Parathyroid adenoma (tissue), 2 donors: ENCODE measurements around the gene TMEM63C.

Experiments used
- H2AFZ ChIP-seq: fragments of 300-600 bp; sonication (generic); one replicate; pipeline ENCODE4 v1.7.0; 2017; ENCODE audit warnings: antibody characterized with exemption, mild to moderate bottlenecking
- H3K27ac ChIP-seq: fragments of 300-600 bp; sonication (generic); one replicate; pipeline ENCODE4 v1.7.0; 2017
- H3K27me3 ChIP-seq: fragments of 300-600 bp; sonication (generic); one replicate; pipeline ENCODE4 v1.7.0; 2017; ENCODE audit warnings: low read length; ENCODE audit not compliant: control insufficient read depth, insufficient read depth
- H3K36me3 ChIP-seq: fragments of 300-600 bp; sonication (generic); one replicate; pipeline ENCODE4 v1.7.0; 2017; ENCODE audit warnings: low read length; ENCODE audit not compliant: control insufficient read depth, insufficient read depth
- H3K4me1 ChIP-seq: fragments of 300-600 bp; sonication (generic); one replicate; pipeline ENCODE4 v1.7.0; 2017; ENCODE audit warnings: control low read depth
- H3K4me2 ChIP-seq: fragments of 300-600 bp; sonication (generic); one replicate; pipeline ENCODE4 v1.7.0; 2017; ENCODE audit warnings: low read length
- H3K4me3 ChIP-seq: fragments of 300-600 bp; sonication (generic); one replicate; pipeline ENCODE4 v1.7.0; 2017; ENCODE audit warnings: low read depth, low read length
- H3K79me2 ChIP-seq: fragments of 300-600 bp; sonication (generic); one replicate; pipeline ENCODE4 v1.7.0; 2017; ENCODE audit warnings: control low read depth
- H3K9ac ChIP-seq: fragments of 300-600 bp; sonication (generic); one replicate; pipeline ENCODE4 v1.7.0; 2017; ENCODE audit warnings: mild to moderate bottlenecking
- H3K9me3 ChIP-seq: fragments of 300-600 bp; sonication (generic); one replicate; pipeline ENCODE4 v1.7.0; 2017; ENCODE audit warnings: low read length; ENCODE audit not compliant: control insufficient read depth
- TF ChIP-seq, protein P1 (sequence below): fragments of 300-600 bp; sonication (generic); IDR thresholded peaks from one replicate; pipeline ENCODE4 v1.7.0; 2017; ENCODE audit warnings: antibody characterized with exemption, mild to moderate bottlenecking
- donor health status: primary hyperparathyroidism.

Gene TMEM63C

DNA sequence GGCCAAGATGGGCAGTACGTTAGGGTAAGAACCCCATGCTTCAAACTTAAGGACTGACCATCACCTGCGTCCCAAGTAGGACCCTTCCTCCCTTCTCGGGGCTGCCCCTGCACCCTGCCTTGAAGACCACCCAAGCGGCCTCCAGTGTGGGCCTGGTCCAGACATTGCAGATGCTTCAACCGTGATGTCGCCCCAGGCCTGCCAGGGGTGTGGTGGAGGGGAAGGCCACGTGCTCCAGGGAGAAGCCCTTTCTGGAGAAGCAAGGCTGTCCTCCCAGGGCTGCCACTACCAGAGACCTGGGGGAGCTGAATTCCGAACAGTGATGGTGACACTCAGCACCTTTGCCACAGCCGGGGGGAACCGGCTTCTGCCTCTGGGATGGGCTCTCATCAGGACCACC, 76.1 kb downstream of the TMEM63C start:
- Histone ChIP-seq H3K27me3 (no peaks in the 10 kb centered on the region), H3K79me2 (no peaks in the 10 kb centered on the region), H3K27ac (no peak overlapping the region), H3K9ac (no peak overlapping the region), H3K4me3 (no peak overlapping the region), H3K4me1 (peaks cover 2% of the 10 kb centered on the region), H3K36me3 (no peaks in the 10 kb centered on the region), H3K9me3 (no peaks in the 10 kb centered on the region), H2AFZ (no peak overlapping the region), H3K4me2 (no peak overlapping the region)
- TF ChIP-seq, protein P1, sequence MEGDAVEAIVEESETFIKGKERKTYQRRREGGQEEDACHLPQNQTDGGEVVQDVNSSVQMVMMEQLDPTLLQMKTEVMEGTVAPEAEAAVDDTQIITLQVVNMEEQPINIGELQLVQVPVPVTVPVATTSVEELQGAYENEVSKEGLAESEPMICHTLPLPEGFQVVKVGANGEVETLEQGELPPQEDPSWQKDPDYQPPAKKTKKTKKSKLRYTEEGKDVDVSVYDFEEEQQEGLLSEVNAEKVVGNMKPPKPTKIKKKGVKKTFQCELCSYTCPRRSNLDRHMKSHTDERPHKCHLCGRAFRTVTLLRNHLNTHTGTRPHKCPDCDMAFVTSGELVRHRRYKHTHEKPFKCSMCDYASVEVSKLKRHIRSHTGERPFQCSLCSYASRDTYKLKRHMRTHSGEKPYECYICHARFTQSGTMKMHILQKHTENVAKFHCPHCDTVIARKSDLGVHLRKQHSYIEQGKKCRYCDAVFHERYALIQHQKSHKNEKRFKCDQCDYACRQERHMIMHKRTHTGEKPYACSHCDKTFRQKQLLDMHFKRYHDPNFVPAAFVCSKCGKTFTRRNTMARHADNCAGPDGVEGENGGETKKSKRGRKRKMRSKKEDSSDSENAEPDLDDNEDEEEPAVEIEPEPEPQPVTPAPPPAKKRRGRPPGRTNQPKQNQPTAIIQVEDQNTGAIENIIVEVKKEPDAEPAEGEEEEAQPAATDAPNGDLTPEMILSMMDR, result no peak

DNA sequence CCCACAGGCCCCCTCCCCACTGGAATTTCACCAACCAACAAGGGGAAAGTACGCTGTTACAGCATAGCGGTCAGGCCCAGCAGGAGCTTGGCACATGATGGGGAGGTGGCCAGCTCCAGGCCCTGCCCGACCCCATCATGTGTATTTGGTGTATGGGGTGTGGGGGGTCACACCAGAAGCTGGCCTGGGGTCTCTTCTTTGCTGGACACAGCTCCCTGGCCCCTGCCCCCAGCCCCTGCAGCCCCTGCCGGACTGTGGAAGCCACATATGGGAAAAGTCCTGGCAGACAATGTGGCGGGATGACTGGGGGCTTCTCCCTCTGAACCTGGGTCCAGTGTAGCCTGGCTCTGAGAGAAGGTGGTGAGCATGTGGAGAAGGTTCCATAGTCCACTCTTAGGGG, 77.0 kb downstream of the TMEM63C start:
- Histone ChIP-seq H2AFZ (no peak overlapping the region), H3K36me3 (no peaks in the 10 kb centered on the region), H3K4me2 (no peak overlapping the region), H3K27me3 (no peaks in the 10 kb centered on the region), H3K4me3 (no peak overlapping the region), H3K4me1 (peaks cover 2% of the 10 kb centered on the region), H3K9me3 (no peaks in the 10 kb centered on the region), H3K27ac (no peak overlapping the region), H3K9ac (no peak overlapping the region), H3K79me2 (no peaks in the 10 kb centered on the region)
- TF ChIP-seq, protein P1, result no peak

DNA sequence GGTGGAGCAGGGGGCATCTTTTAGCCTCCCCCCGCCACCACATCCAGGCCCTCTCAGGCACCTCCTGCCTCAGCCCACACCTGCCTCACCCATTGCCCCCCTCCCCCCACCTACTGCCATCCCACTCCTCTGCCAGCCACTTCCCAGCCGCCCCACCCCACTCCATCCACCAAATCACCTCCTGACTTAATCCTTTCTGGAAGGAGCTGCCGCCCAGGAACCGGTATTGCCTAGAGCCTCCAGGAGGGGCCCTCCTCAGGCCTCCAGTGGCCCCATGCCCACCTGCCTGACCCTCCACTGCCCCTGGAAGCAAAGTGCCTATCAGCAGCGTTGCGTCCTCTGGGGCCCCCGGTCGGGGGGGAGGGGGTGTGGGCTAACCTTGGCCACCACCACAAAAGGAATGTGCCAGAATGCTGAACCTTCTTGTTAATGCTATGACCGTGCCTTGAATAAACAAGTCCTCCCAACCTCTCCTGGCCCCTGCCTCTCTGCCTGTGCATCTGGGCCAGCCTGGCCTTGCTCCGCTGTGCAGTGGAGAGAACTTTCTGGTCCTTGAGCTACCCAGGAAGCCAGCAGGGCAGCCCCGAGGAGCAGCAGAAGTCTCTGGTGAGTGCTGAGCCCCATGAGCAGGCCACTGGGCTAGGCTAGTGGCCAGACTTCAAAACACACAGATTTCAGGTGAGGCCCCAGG, 77.6 kb downstream of the TMEM63C start:
- no peaks in the 10 kb centered on the region for H3K27me3 ChIP-seq
- no peak overlapping the region for H3K27ac ChIP-seq
- no peaks in the 10 kb centered on the region for H3K36me3 ChIP-seq
- no peak overlapping the region for H3K4me2 ChIP-seq
- TF ChIP-seq, protein P1, result no peak
- no peak overlapping the region for H3K9ac ChIP-seq
- peaks cover 2% of the 10 kb centered on the region for H3K4me1 ChIP-seq
- H2AFZ ChIP-seq, result no peak overlapping the region
- no peaks in the 10 kb centered on the region for H3K79me2 ChIP-seq
- H3K9me3 ChIP-seq, result no peaks in the 10 kb centered on the region
- H3K4me3 ChIP-seq, result no peak overlapping the region

DNA sequence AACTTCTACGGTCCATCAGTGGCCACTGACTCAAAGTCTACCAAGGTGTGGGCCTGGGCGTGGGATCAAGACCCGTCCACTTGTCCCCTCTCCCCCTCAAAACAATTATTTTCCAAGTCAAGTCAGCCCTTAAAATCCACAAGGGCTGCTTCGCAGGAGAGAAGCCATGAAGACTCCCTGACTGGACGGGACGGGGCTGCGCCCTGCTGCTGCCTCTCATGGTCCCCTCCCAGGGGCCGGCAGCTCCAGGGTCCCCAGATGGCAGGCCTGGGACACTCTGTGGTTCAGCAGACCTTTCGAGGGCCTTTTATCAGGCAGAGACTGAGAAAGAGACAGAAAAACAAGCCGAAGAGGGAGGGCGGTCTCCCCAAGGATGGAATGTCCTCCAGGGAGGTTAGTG, 78.6 kb downstream of the TMEM63C start:
- Histone ChIP-seq H3K4me1 (peaks cover 2% of the 10 kb centered on the region), H3K9ac (no peak overlapping the region), H3K4me2 (no peak overlapping the region), H3K36me3 (no peaks in the 10 kb centered on the region), H3K9me3 (no peaks in the 10 kb centered on the region), H2AFZ (no peak overlapping the region), H3K27ac (no peak overlapping the region), H3K4me3 (no peak overlapping the region), H3K79me2 (no peaks in the 10 kb centered on the region), H3K27me3 (no peaks in the 10 kb centered on the region)
- TF ChIP-seq, protein P1, result no peak

DNA sequence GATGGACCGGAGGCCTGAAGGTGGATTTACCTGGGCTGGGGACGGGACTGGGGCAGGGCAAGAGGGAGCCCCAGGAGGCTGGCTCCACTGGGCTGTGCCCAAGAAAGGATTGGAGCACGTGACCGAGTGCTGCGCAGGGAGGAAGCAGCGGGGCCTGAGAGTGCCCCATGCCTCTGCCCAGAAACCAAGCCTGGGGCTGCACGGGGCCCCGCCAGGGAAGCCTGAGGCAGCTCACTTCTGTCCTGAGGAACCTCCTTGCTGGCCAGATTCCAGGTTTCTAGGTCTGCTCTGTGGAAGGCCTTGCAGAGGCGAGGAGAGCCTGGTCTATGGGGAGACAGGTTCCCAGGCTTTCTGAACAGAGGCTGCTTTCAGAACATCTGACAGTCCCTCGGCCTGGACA, 79.0 kb downstream of the TMEM63C start:
- Histone ChIP-seq H3K27me3 (no peaks in the 10 kb centered on the region), H3K4me1 (peaks cover 2% of the 10 kb centered on the region), H3K9ac (no peak overlapping the region), H3K79me2 (no peaks in the 10 kb centered on the region), H3K4me2 (no peak overlapping the region), H3K27ac (no peak overlapping the region), H3K4me3 (no peak overlapping the region), H3K36me3 (no peaks in the 10 kb centered on the region), H2AFZ (peak overlapping the region; percentile 45), H3K9me3 (no peaks in the 10 kb centered on the region)
- TF ChIP-seq, protein P1, result no peak
